Keratinocyte (primary cell): ENCODE measurements around the gene ANKRD44. TPM values are rescaled to one million over a fixed set of nuclear protein-coding genes. Genes with fewer than 3 reads are reported as not detected.
A peak's percentile ranks its signal among the peaks of the same experiment; 100 is the strongest.

ENCODE experiments used
- DNase-seq: peaks from one replicate; pipeline ENCODE4 v3.0.0-alpha.2; 2011; ENCODE audit warnings: low read depth, missing footprints, low spot score
- FAIRE-seq: peaks from 2 replicates; lab custom pipeline; 2011; peaks lifted over from hg19 to GRCh38; lab: Jason Lieb, UNC
- H2AFZ ChIP-seq: 2 replicates; pipeline ENCODE4 v1.6.0; 2012; ENCODE audit warnings: low read length, control low read depth, inconsistent platforms; ENCODE audit not compliant: control insufficient read depth
- H3K27ac ChIP-seq: 2 replicates; pipeline ENCODE4 v1.5.1; 2011; ENCODE audit warnings: low read length; ENCODE audit not compliant: control insufficient read depth, insufficient read depth
- H3K27me3 ChIP-seq: 3 replicates; pipeline ENCODE4 v1.6.0; 2011; ENCODE audit warnings: low read length; ENCODE audit not compliant: control insufficient read depth, insufficient read depth; ENCODE audit errors: extremely low read depth
- H3K36me3 ChIP-seq, 2 experiments: 2 replicates in 1 of 2; 3 replicates in 1 of 2; pipeline ENCODE4 v1.5.1; 2011; ENCODE audit warnings: low read length in 2 of 2, mild to moderate bottlenecking in 1 of 2; ENCODE audit not compliant: control insufficient read depth in 2 of 2, insufficient read depth in 2 of 2; ENCODE audit errors: extremely low read depth in 1 of 2
- H3K4me1 ChIP-seq: 3 replicates; pipeline ENCODE4 v1.5.1; 2011; ENCODE audit warnings: low read length; ENCODE audit not compliant: control insufficient read depth, insufficient read depth; ENCODE audit errors: extremely low read depth
- H3K4me2 ChIP-seq: 3 replicates; pipeline ENCODE4 v1.6.0; 2011; ENCODE audit warnings: low read depth, low read length; ENCODE audit not compliant: control insufficient read depth, insufficient read depth; ENCODE audit errors: extremely low read depth
- H3K4me3 ChIP-seq, 3 experiments: fragments of 200-600 bp in 1 of 3; sonication (generic) in 1 of 3; 2 replicates in 2 of 3; 3 replicates in 1 of 3; pipeline ENCODE4 v1.5.1; 2011 to 2016; ENCODE audit warnings: low read length in 3 of 3, mild to moderate bottlenecking in 3 of 3, control low read depth in 2 of 3, inconsistent platforms in 1 of 3, low read depth in 1 of 3, mixed read lengths in 1 of 3, mixed run types in 1 of 3, moderate library complexity in 1 of 3; ENCODE audit not compliant: control insufficient read depth in 2 of 3, insufficient read depth in 2 of 3; ENCODE audit errors: extremely low read depth in 1 of 3
- H3K79me2 ChIP-seq: 2 replicates; pipeline ENCODE4 v1.6.0; 2012; ENCODE audit warnings: low read length; ENCODE audit not compliant: control insufficient read depth, insufficient read depth
- H3K9ac ChIP-seq: 3 replicates; pipeline ENCODE4 v1.6.0; 2011; ENCODE audit warnings: low read length; ENCODE audit not compliant: control insufficient read depth, insufficient read depth; ENCODE audit errors: extremely low read depth
- H3K9me1 ChIP-seq: 3 replicates; pipeline ENCODE4 v1.6.0; 2011; ENCODE audit warnings: low read length; ENCODE audit not compliant: control insufficient read depth, insufficient read depth; ENCODE audit errors: extremely low read depth
- H3K9me3 ChIP-seq: 2 replicates; pipeline ENCODE4 v1.5.1; 2012; ENCODE audit warnings: low read depth, low read length; ENCODE audit not compliant: control insufficient read depth
- H4K20me1 ChIP-seq: 3 replicates; pipeline ENCODE4 v1.6.0; 2011; ENCODE audit warnings: low read length; ENCODE audit not compliant: control insufficient read depth, insufficient read depth; ENCODE audit errors: extremely low read depth
- EZH2 ChIP-seq: IDR thresholded peaks from one replicate; pipeline ENCODE4 v1.6.1; 2012; ENCODE audit warnings: inconsistent platforms, mild to moderate bottlenecking, low read length, moderate library complexity
- dilution Hi-C: fragments of 300-500 bp; cut with MboI; formaldehyde crosslinking; loops from one replicate; pipeline ENCODE4 v1.7.0; 2020; ENCODE audit warnings: low sequenced_read_pairs; ENCODE audit not compliant: extremely low pct_ligation_motif_present
- polyA plus RNA-seq, 5 experiments: library from polyadenylated mRNA; depleted of rRNA in 3 of 5; stranded (reverse) in 3 of 5; stranded (forward) in 1 of 5; unstranded in 1 of 5; fragments of >200 nt; gene quantifications; 1 replicate in 1 of 5; 2 replicates in 3 of 5; 3 replicates in 1 of 5; pipeline versions ENCODE4 v1.2.1 to v1.2.3, GENCODE V29; 2011 to 2012; ENCODE audit warnings: missing spikeins in 2 of 5, low read depth in 1 of 5, low replicate concordance in 1 of 5
- TF ChIP-seq, protein P1 (sequence below), 3 experiments: IDR thresholded peaks in 1 of 3; conservative IDR thresholded peaks in 1 of 3; optimal IDR thresholded peaks in 1 of 3; 2 replicates in 2 of 3; 3 replicates in 1 of 3; pipeline versions ENCODE3 to v1.5.1; 2011; ENCODE audit warnings: low read length in 3 of 3, mild to moderate bottlenecking in 3 of 3, moderate library complexity in 2 of 3, control low read depth in 1 of 3, inconsistent platforms in 1 of 3; ENCODE audit not compliant: insufficient read depth in 2 of 3; ENCODE audit errors: extremely low read depth in 1 of 3

ANKRD44 gene
- polyA plus RNA-seq, 1 donor (not counting 4 experiments of a cell fraction or from before 2014, with no cell fraction given), result 0.35 TPM

DNA sequence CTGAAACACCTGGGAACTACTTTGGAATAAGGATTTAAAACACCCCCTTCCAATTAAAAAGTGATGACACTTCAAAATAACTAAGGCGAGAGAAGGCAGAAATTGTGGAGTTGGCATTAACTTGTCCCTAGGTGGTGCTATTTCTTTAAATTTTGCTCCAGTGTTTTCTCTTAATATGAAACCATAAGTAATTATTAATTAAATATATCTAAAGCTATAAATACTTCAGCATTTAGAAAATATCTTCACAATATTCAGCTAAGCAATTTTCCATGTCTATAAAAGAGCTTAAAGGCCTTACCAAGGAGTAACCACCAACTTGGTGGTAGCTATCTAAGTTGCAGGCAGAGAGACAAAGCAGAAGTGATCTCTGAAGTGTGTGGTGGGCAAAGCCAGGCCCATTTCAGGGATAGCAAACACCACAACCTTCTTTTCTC lies 197.3 kb downstream of the ANKRD44 start:
- Histone ChIP-seq H3K4me1 (no peaks in the 10 kb centered on the region), H3K27me3 (no peaks in the 10 kb centered on the region), H3K36me3 (no peaks in the 10 kb centered on the region), H2AFZ (no peak overlapping the region), H3K9me1 (no peaks in the 10 kb centered on the region), H3K4me2 (no peak overlapping the region), H3K4me3 (no peak overlapping the region), H4K20me1 (no peaks in the 10 kb centered on the region), H3K27ac (no peak overlapping the region), H3K79me2 (no peaks in the 10 kb centered on the region), H3K9me3 (no peaks in the 10 kb centered on the region), H3K9ac (no peak overlapping the region)
- DNase-seq, result no peak
- FAIRE-seq, result no peak
- no peak for TF ChIP-seq EZH2
- TF ChIP-seq, protein P1, sequence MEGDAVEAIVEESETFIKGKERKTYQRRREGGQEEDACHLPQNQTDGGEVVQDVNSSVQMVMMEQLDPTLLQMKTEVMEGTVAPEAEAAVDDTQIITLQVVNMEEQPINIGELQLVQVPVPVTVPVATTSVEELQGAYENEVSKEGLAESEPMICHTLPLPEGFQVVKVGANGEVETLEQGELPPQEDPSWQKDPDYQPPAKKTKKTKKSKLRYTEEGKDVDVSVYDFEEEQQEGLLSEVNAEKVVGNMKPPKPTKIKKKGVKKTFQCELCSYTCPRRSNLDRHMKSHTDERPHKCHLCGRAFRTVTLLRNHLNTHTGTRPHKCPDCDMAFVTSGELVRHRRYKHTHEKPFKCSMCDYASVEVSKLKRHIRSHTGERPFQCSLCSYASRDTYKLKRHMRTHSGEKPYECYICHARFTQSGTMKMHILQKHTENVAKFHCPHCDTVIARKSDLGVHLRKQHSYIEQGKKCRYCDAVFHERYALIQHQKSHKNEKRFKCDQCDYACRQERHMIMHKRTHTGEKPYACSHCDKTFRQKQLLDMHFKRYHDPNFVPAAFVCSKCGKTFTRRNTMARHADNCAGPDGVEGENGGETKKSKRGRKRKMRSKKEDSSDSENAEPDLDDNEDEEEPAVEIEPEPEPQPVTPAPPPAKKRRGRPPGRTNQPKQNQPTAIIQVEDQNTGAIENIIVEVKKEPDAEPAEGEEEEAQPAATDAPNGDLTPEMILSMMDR (optimal IDR thresholded peaks at IDR 0.05 in 1 of 3, IDR thresholded peaks at IDR 0.05 in 1 of 3, conservative IDR thresholded peaks at IDR 0.05 in 1 of 3; ENCODE audit: extremely low read depth in 1 of 3, insufficient read depth in 2 of 3, low read length in 3 of 3), result peak in 2 of 3 experiments; percentile 18 to 43
- dilution Hi-C loops, result no loop called here

DNA sequence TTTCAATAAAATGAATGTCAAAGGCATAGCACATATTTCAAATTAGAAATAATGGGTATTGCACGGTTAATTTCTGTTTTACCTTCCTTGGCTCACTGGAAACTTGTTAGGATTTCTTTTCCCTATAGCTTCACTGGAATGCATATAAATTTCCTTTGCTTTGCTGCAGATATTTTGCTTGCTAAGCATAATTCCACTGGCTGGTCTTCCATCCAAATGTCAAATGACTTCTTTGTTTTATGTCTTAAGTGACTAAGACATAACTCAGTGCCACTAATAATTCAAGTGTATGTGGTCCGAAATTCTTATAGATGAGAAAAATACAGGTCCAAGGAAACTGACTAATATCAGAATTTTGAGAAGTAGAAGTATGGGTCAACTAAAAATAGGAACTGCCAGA lies 201.3 kb downstream of the ANKRD44 start:
- Histone ChIP-seq H3K9ac (no peak overlapping the region), H3K4me3 (no peak overlapping the region), H4K20me1 (no peaks in the 10 kb centered on the region), H3K79me2 (no peaks in the 10 kb centered on the region), H2AFZ (no peak overlapping the region), H3K4me2 (no peak overlapping the region), H3K4me1 (no peaks in the 10 kb centered on the region), H3K9me3 (no peaks in the 10 kb centered on the region), H3K27me3 (no peaks in the 10 kb centered on the region), H3K27ac (no peak overlapping the region), H3K9me1 (no peaks in the 10 kb centered on the region), H3K36me3 (no peaks in the 10 kb centered on the region)
- dilution Hi-C loops, result no loop called here
- DNase-seq (no peak), FAIRE-seq (no peak)
- TF ChIP-seq, protein P1 (optimal IDR thresholded peaks at IDR 0.05 in 1 of 3, IDR thresholded peaks at IDR 0.05 in 1 of 3, conservative IDR thresholded peaks at IDR 0.05 in 1 of 3; ENCODE audit: extremely low read depth in 1 of 3, insufficient read depth in 2 of 3, low read length in 3 of 3), result no peak
- TF ChIP-seq EZH2, result no peak
